ENCODE measurements around the gene SKI. TPM values are rescaled to one million over a fixed set of nuclear protein-coding genes. Genes with fewer than 3 reads are reported as not detected.

SKI gene
- total and polyA plus RNA-seq, 9 of the 15 experiments (the other 6 are each of a cell fraction or from before 2014, with no cell fraction given): 0.10 to 60.5 (median 4.6) TPM

DNA sequence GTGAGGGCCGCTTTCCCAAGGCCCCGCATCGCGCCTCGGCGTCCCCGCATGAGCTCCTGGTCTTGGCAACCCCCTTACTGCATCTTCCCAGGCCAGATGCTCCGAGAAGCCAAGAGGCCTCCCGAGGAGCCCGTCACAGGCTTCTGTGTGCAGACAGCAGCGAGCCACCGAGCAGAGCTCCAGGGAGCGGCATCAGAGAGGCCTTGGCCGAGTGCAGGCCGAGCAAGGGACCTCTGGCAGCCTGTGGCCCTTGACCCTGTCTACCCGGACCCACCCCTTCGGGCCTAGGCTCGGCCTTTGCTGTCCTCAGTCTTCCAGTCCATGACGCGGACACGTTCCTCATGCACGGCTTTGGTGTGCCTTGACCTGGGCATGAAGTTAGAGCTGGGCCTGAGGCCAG lies 99.7 kb downstream of the SKI start:
- Histone ChIP-seq H2AFZ (ENCODE audit: low read depth, low read length) (no peak overlapping the region), H3K36me3 (ENCODE audit: control insufficient read depth, insufficient read depth, low read length) (no peaks in the 10 kb centered on the region), H3K4me2 (ENCODE audit: insufficient read depth, low read length) (no peak overlapping the region), H3K9ac (ENCODE audit: insufficient read depth in 1 of 2, low read depth in 2 of 2, low read length in 2 of 2) (peak overlapping the region in 1 of 2 experiments; percentile 64; a peak in 2 of 4 replicates), H3K27ac (ENCODE audit: extremely low read depth, low read depth, low read length) (no peak overlapping the region), H3K4me1 (replicated peaks in 1 of 2; ENCODE audit: control insufficient read depth in 2 of 2, insufficient read depth in 2 of 2, low read length in 2 of 2) (peaks cover 0 to 69% of the 10 kb centered on the region in 2 experiments; a peak in 2 of 5 replicates), H3K79me2 (ENCODE audit: control insufficient read depth, insufficient read depth, low read length) (no peaks in the 10 kb centered on the region), H3K9me1 (ENCODE audit: control insufficient read depth, insufficient read depth, low read length) (no peaks in the 10 kb centered on the region), H4K20me1 (replicated peaks; ENCODE audit: control insufficient read depth, insufficient read depth, low read length) (peaks cover 7% of the 10 kb centered on the region; the same call in 1 of the 2 replicates), H3K27me3 (ENCODE audit: control insufficient read depth in 2 of 2, insufficient read depth in 2 of 2, low read length in 2 of 2) (peaks cover 62 to 95% of the 10 kb centered on the region in 2 experiments), H3K4me3 (no peak overlapping the region), H3K9me3 (replicated peaks; ENCODE audit: control insufficient read depth, insufficient read depth, low read depth, low read length) (no peaks in the 10 kb centered on the region)
- 10% methylated on average over 22 of the region's 22 CpGs for WGBS (ENCODE audit: insufficient coverage, low coverage, missing lambda C conversion rate)
- no TSS peak for BruUV-seq (replicated peaks)
- in situ Hi-C loops (cut with MboI) (no loop called here), intact Hi-C loops (cut with micrococcal nuclease) (no loop called here)
- ChIA-PET POLR2A (no interaction called here), CTCF (ENCODE audit: low intra/inter-chr PET ratio) (no interaction called here)
- no peak for FAIRE-seq
- TF ChIP-seq, protein P1, sequence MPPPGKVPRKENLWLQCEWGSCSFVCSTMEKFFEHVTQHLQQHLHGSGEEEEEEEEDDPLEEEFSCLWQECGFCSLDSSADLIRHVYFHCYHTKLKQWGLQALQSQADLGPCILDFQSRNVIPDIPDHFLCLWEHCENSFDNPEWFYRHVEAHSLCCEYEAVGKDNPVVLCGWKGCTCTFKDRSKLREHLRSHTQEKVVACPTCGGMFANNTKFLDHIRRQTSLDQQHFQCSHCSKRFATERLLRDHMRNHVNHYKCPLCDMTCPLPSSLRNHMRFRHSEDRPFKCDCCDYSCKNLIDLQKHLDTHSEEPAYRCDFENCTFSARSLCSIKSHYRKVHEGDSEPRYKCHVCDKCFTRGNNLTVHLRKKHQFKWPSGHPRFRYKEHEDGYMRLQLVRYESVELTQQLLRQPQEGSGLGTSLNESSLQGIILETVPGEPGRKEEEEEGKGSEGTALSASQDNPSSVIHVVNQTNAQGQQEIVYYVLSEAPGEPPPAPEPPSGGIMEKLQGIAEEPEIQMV (tag; conservative IDR thresholded peaks at IDR 0.05; ENCODE audit: low read depth): no peak
- TF ChIP-seq ATF7 (IDR thresholded peaks at IDR 0.05) (no peak), FOSL1 (tag; conservative IDR thresholded peaks at IDR 0.05) (no peak), NONO (IDR thresholded peaks at IDR 0.05; ENCODE audit: low read depth in 2 of 2, low read length in 1 of 2) (no peak), SMARCB1 (IDR thresholded peaks at IDR 0.05; ENCODE audit: insufficient read length, low read depth) (no peak), BCL6 (CRISPR knock-in tag; IDR thresholded peaks at IDR 0.05) (no peak), ZBTB8A (IDR thresholded peaks at IDR 0.05; ENCODE audit: partially characterized antibody) (no peak), HDAC8 (tag; IDR thresholded peaks at IDR 0.05) (no peak), TAF15 (IDR thresholded peaks at IDR 0.05; ENCODE audit: low read depth, low read length) (no peak), PHB2 (IDR thresholded peaks at IDR 0.05; ENCODE audit: low read depth) (no peak), MTA3 (IDR thresholded peaks at IDR 0.05; ENCODE audit: borderline replicate concordance) (no peak), NR3C1 (CRISPR knock-in tag; IDR thresholded peaks at IDR 0.05) (no peak)
- TF ChIP-seq, protein P2, sequence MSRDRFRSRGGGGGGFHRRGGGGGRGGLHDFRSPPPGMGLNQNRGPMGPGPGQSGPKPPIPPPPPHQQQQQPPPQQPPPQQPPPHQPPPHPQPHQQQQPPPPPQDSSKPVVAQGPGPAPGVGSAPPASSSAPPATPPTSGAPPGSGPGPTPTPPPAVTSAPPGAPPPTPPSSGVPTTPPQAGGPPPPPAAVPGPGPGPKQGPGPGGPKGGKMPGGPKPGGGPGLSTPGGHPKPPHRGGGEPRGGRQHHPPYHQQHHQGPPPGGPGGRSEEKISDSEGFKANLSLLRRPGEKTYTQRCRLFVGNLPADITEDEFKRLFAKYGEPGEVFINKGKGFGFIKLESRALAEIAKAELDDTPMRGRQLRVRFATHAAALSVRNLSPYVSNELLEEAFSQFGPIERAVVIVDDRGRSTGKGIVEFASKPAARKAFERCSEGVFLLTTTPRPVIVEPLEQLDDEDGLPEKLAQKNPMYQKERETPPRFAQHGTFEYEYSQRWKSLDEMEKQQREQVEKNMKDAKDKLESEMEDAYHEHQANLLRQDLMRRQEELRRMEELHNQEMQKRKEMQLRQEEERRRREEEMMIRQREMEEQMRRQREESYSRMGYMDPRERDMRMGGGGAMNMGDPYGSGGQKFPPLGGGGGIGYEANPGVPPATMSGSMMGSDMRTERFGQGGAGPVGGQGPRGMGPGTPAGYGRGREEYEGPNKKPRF (IDR thresholded peaks at IDR 0.05; ENCODE audit: low read depth, low read length): no peak
- TF ChIP-seq, protein P3, sequence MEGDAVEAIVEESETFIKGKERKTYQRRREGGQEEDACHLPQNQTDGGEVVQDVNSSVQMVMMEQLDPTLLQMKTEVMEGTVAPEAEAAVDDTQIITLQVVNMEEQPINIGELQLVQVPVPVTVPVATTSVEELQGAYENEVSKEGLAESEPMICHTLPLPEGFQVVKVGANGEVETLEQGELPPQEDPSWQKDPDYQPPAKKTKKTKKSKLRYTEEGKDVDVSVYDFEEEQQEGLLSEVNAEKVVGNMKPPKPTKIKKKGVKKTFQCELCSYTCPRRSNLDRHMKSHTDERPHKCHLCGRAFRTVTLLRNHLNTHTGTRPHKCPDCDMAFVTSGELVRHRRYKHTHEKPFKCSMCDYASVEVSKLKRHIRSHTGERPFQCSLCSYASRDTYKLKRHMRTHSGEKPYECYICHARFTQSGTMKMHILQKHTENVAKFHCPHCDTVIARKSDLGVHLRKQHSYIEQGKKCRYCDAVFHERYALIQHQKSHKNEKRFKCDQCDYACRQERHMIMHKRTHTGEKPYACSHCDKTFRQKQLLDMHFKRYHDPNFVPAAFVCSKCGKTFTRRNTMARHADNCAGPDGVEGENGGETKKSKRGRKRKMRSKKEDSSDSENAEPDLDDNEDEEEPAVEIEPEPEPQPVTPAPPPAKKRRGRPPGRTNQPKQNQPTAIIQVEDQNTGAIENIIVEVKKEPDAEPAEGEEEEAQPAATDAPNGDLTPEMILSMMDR (IDR thresholded peaks at IDR 0.05 in 2 of 3, conservative IDR thresholded peaks at IDR 0.05 in 1 of 3; ENCODE audit: insufficient read depth in 2 of 3, low read depth in 1 of 3, low read length in 3 of 3): no peak
- DNase-seq (ENCODE audit: extremely low read depth in 1 of 4, low spot score in 3 of 4): no peak
- peak; percentile 41 for ATAC-seq

Measured in K562 (cell line).